ENCODE measurements around the gene SNCAIP.

The SNCAIP gene

GRCh38 chr5:122267185-122267584 is 44.9 kb upstream of the SNCAIP start:
- TF ChIP-seq CTCF (IDR thresholded peaks at IDR 0.05; ENCODE audit: insufficient read depth, low read length) = no peak
- no peak for TF ChIP-seq POLR2AphosphoS5 (IDR thresholded peaks at IDR 0.05; ENCODE audit: low read depth)
- no peak for TF ChIP-seq GABPA (IDR thresholded peaks at IDR 0.05; ENCODE audit: low read depth)
- no peak for TF ChIP-seq REST (IDR thresholded peaks at IDR 0.05; ENCODE audit: insufficient replicate concordance, low read depth)
- TF ChIP-seq SPI1 (IDR thresholded peaks at IDR 0.05; ENCODE audit: borderline replicate concordance, low read depth) = no peak
- Histone ChIP-seq H3K27me3 (ENCODE audit: insufficient read depth, poor library complexity, severe bottlenecking) (no peaks in the 10 kb centered on the region), H3K27ac (replicated peaks) (no peak overlapping the region), H3K4me3 (replicated peaks; ENCODE audit: insufficient read depth, low read length) (no peak overlapping the region)
- DNase-seq (ENCODE audit: low read depth in 1 of 2, low spot score in 1 of 2) = no peak

GRCh38 chr5:122273696-122274095 is 38.3 kb upstream of the SNCAIP start:
- H3K27me3 ChIP-seq (ENCODE audit: insufficient read depth, poor library complexity, severe bottlenecking) = no peaks in the 10 kb centered on the region
- TF ChIP-seq SPI1 (IDR thresholded peaks at IDR 0.05; ENCODE audit: borderline replicate concordance, low read depth) (no peak), REST (IDR thresholded peaks at IDR 0.05; ENCODE audit: insufficient replicate concordance, low read depth) (no peak), GABPA (IDR thresholded peaks at IDR 0.05; ENCODE audit: low read depth) (no peak), POLR2AphosphoS5 (IDR thresholded peaks at IDR 0.05; ENCODE audit: low read depth) (no peak), CTCF (IDR thresholded peaks at IDR 0.05; ENCODE audit: insufficient read depth, low read length) (no peak)
- DNase-seq (ENCODE audit: low read depth in 1 of 2, low spot score in 1 of 2) = no peak
- no peak overlapping the region for H3K27ac ChIP-seq (replicated peaks)
- H3K4me3 ChIP-seq (replicated peaks; ENCODE audit: insufficient read depth, low read length) = no peak overlapping the region

- no peak overlapping the region for H3K27ac ChIP-seq (replicated peaks)
- no peak for DNase-seq (ENCODE audit: low read depth in 1 of 2, low spot score in 1 of 2)
- no peak for TF ChIP-seq GABPA (IDR thresholded peaks at IDR 0.05; ENCODE audit: low read depth)
- TF ChIP-seq REST (IDR thresholded peaks at IDR 0.05; ENCODE audit: insufficient replicate concordance, low read depth) = no peak
- TF ChIP-seq SPI1 (IDR thresholded peaks at IDR 0.05; ENCODE audit: borderline replicate concordance, low read depth) = no peak
- TF ChIP-seq CTCF (IDR thresholded peaks at IDR 0.05; ENCODE audit: insufficient read depth, low read length) = no peak
- TF ChIP-seq POLR2AphosphoS5 (IDR thresholded peaks at IDR 0.05; ENCODE audit: low read depth) = no peak
- no peaks in the 10 kb centered on the region for H3K27me3 ChIP-seq (ENCODE audit: insufficient read depth, poor library complexity, severe bottlenecking)
- H3K4me3 ChIP-seq (replicated peaks; ENCODE audit: insufficient read depth, low read length) = no peak overlapping the region
These were observed 28.4 kb upstream of the SNCAIP start for GRCh38 chr5:122283592-122283991.
